GM23338 (cell line): Measurements from ENCODE around the gene GLOD5.

ENCODE experiments used
- CREB1 ChIP-seq: fragments of 250-450 bp; sonication (Bioruptor Pico); IDR thresholded peaks from 2 replicates; pipeline ENCODE4 v1.5.0; 2020; ENCODE audit warnings: low read depth, mild to moderate bottlenecking, moderate library complexity
- EZH2 ChIP-seq: fragments of 200-600 bp; sonication (generic); IDR thresholded peaks from one replicate; pipeline ENCODE4 v1.8.0; 2017; ENCODE audit warnings: antibody characterized with exemption, mild to moderate bottlenecking, low read depth; ENCODE audit not compliant: unreplicated experiment
- EZH2phosphoT487 ChIP-seq: fragments of 200-600 bp; sonication (generic); IDR thresholded peaks from one replicate; pipeline ENCODE4 v1.8.1; 2018; ENCODE audit warnings: antibody characterized with exemption; ENCODE audit not compliant: unreplicated experiment
- JUNB ChIP-seq: IDR thresholded peaks from one replicate; pipeline ENCODE4 v1.6.1; 2016; ENCODE audit warnings: antibody characterized with exemption; ENCODE audit not compliant: unreplicated experiment
- NANOG ChIP-seq: IDR thresholded peaks from 2 replicates; pipeline ENCODE4 v1.6.1; 2016; ENCODE audit warnings: antibody characterized with exemption, borderline replicate concordance
- POLR2AphosphoS5 ChIP-seq: IDR thresholded peaks from 2 replicates; pipeline ENCODE4 v1.6.1; 2016; ENCODE audit warnings: antibody characterized with exemption, low read depth
- ZNF114 ChIP-seq: fragments of 250-450 bp; sonication (Bioruptor Pico); IDR thresholded peaks from 2 replicates; pipeline ENCODE4 v1.5.0; 2020; ENCODE audit warnings: mild to moderate bottlenecking, moderate library complexity
- ZNF331 ChIP-seq: fragments of 250-450 bp; sonication (Bioruptor Pico); IDR thresholded peaks from 2 replicates; pipeline ENCODE4 v1.5.0; 2020; ENCODE audit warnings: low read depth, mild to moderate bottlenecking, moderate library complexity
- ZNF462 ChIP-seq: fragments of 250-450 bp; sonication (Bioruptor Pico); IDR thresholded peaks from 2 replicates; pipeline ENCODE4 v1.5.0; 2020; ENCODE audit warnings: mild to moderate bottlenecking, moderate library complexity
- TF ChIP-seq, protein P1 (sequence below), 2 experiments: fragments of 200-600 bp in 1 of 2; sonication (generic) in 1 of 2; conservative IDR thresholded peaks; 2 replicates each; pipeline versions ENCODE4 v1.5.1 to v1.6.1; 2016 to 2017; ENCODE audit warnings: antibody characterized with exemption in 2 of 2, low read depth in 2 of 2, mild to moderate bottlenecking in 2 of 2, moderate library complexity in 1 of 2
- TF ChIP-seq, protein P2 (sequence below): IDR thresholded peaks from one replicate; pipeline ENCODE4 v1.6.1; 2018; ENCODE audit warnings: antibody characterized with exemption; ENCODE audit not compliant: unreplicated experiment
- TF ChIP-seq, protein P3 (sequence below): IDR thresholded peaks from 2 replicates; pipeline ENCODE4 v1.6.1; 2016; ENCODE audit warnings: antibody characterized with exemption

- TF ChIP-seq EZH2 (no peak), POLR2AphosphoS5 (no peak), EZH2phosphoT487 (no peak), NANOG (no peak), CREB1 (CRISPR knock-in tag) (no peak), ZNF462 (CRISPR knock-in tag) (no peak), ZNF331 (no peak), JUNB (no peak), ZNF114 (CRISPR knock-in tag) (no peak)
- TF ChIP-seq, protein P1, sequence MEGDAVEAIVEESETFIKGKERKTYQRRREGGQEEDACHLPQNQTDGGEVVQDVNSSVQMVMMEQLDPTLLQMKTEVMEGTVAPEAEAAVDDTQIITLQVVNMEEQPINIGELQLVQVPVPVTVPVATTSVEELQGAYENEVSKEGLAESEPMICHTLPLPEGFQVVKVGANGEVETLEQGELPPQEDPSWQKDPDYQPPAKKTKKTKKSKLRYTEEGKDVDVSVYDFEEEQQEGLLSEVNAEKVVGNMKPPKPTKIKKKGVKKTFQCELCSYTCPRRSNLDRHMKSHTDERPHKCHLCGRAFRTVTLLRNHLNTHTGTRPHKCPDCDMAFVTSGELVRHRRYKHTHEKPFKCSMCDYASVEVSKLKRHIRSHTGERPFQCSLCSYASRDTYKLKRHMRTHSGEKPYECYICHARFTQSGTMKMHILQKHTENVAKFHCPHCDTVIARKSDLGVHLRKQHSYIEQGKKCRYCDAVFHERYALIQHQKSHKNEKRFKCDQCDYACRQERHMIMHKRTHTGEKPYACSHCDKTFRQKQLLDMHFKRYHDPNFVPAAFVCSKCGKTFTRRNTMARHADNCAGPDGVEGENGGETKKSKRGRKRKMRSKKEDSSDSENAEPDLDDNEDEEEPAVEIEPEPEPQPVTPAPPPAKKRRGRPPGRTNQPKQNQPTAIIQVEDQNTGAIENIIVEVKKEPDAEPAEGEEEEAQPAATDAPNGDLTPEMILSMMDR (conservative IDR thresholded peaks at IDR 0.05; ENCODE audit: low read depth in 2 of 2): no peak
- TF ChIP-seq, protein P2, sequence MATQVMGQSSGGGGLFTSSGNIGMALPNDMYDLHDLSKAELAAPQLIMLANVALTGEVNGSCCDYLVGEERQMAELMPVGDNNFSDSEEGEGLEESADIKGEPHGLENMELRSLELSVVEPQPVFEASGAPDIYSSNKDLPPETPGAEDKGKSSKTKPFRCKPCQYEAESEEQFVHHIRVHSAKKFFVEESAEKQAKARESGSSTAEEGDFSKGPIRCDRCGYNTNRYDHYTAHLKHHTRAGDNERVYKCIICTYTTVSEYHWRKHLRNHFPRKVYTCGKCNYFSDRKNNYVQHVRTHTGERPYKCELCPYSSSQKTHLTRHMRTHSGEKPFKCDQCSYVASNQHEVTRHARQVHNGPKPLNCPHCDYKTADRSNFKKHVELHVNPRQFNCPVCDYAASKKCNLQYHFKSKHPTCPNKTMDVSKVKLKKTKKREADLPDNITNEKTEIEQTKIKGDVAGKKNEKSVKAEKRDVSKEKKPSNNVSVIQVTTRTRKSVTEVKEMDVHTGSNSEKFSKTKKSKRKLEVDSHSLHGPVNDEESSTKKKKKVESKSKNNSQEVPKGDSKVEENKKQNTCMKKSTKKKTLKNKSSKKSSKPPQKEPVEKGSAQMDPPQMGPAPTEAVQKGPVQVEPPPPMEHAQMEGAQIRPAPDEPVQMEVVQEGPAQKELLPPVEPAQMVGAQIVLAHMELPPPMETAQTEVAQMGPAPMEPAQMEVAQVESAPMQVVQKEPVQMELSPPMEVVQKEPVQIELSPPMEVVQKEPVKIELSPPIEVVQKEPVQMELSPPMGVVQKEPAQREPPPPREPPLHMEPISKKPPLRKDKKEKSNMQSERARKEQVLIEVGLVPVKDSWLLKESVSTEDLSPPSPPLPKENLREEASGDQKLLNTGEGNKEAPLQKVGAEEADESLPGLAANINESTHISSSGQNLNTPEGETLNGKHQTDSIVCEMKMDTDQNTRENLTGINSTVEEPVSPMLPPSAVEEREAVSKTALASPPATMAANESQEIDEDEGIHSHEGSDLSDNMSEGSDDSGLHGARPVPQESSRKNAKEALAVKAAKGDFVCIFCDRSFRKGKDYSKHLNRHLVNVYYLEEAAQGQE: no peak
- TF ChIP-seq, protein P3, sequence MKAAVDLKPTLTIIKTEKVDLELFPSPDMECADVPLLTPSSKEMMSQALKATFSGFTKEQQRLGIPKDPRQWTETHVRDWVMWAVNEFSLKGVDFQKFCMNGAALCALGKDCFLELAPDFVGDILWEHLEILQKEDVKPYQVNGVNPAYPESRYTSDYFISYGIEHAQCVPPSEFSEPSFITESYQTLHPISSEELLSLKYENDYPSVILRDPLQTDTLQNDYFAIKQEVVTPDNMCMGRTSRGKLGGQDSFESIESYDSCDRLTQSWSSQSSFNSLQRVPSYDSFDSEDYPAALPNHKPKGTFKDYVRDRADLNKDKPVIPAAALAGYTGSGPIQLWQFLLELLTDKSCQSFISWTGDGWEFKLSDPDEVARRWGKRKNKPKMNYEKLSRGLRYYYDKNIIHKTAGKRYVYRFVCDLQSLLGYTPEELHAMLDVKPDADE: no peak
Observed at GRCh38 chrX:48752498-48752897, 9.0 kb upstream of the GLOD5 start.
